ENCODE data around the gene MPDZ.

- TF ChIP-seq ZNF274 (IDR thresholded peaks at IDR 0.05; ENCODE audit: low read depth, low read length) (no peak), SUZ12 (IDR thresholded peaks at IDR 0.05; ENCODE audit: extremely low read depth, insufficient read depth, insufficient read length) (no peak), YY1 (IDR thresholded peaks at IDR 0.05; ENCODE audit: insufficient read depth, insufficient read length) (no peak)
These were observed 163.2 kb downstream of the MPDZ start for GRCh38 chr9:13116292-13116691.

All from NT2/D1 (cell line).